Testis (tissue), 2 donors: ENCODE data around the gene RER1.

Source experiments
- CTCF ChIP-seq, 3 experiments: fragments of 450-650 bp in 2 of 3; fragments of 200-600 bp in 1 of 3; sonication (generic) in 1 of 3; IDR thresholded peaks; one replicate each; pipeline ENCODE4 v1.5.1; 2016 to 2019; ENCODE audit warnings: antibody characterized with exemption in 3 of 3, mild to moderate bottlenecking in 2 of 3, moderate library complexity in 1 of 3
- POLR2A ChIP-seq: fragments of 450-650 bp; IDR thresholded peaks from one replicate; pipeline ENCODE4 v1.6.1; 2017; ENCODE audit warnings: antibody characterized with exemption, mild to moderate bottlenecking, moderate library complexity

- no peak for TF ChIP-seq CTCF (IDR thresholded peaks at IDR 0.05)
- no peak for TF ChIP-seq POLR2A
Measured at GRCh38 chr1:2383576-2383975, 8.1 kb upstream of the RER1 start.
